ENCODE results near the gene FKBP1A.

Gene FKBP1A

DNA sequence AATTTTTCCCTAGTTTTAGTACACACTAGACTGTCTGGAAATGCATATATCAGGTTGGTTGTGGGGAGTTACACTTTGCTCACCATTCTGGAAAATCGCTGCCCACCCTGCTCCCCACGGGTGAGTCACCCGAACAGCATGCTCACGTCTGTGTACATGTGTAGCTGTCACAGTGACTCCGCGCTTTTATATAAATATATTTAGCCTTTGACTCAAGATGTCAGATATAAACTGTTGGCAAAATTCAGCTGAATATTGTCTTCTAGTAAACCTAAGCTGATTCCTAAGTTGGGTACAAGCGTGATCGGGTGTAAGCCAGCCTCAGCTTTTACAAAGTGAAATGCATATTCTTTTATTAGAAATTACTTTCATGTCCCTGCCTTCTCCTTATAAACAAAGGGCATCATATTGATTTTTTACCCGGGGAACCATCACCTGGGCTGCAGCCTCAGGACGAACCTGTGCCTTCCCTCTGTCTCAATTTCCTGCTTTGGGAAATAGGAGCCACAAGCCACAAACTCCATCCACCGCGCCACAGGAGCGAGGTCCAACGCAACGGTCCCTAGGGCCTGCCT is 68.2 kb downstream of the FKBP1A start:
- peak overlapping the region; percentile 95 for H3K27ac ChIP-seq (replicated peaks)
- no peak for DNase-seq (ENCODE audit: low read depth in 1 of 2, low spot score in 1 of 2)

GRCh38 chr20:1323830-1324597 is 68.8 kb downstream of the FKBP1A start:
- peak overlapping the region; percentile 95; the same call in 1 of the 2 replicates for H3K27ac ChIP-seq (replicated peaks)
- no peak overlapping the region for H3K4me3 ChIP-seq (replicated peaks; ENCODE audit: insufficient read depth, low read length)
- no peak for TF ChIP-seq GABPA (IDR thresholded peaks at IDR 0.05; ENCODE audit: low read depth)
- no peak for TF ChIP-seq REST (IDR thresholded peaks at IDR 0.05; ENCODE audit: insufficient replicate concordance, low read depth)
- TF ChIP-seq, protein P1, sequence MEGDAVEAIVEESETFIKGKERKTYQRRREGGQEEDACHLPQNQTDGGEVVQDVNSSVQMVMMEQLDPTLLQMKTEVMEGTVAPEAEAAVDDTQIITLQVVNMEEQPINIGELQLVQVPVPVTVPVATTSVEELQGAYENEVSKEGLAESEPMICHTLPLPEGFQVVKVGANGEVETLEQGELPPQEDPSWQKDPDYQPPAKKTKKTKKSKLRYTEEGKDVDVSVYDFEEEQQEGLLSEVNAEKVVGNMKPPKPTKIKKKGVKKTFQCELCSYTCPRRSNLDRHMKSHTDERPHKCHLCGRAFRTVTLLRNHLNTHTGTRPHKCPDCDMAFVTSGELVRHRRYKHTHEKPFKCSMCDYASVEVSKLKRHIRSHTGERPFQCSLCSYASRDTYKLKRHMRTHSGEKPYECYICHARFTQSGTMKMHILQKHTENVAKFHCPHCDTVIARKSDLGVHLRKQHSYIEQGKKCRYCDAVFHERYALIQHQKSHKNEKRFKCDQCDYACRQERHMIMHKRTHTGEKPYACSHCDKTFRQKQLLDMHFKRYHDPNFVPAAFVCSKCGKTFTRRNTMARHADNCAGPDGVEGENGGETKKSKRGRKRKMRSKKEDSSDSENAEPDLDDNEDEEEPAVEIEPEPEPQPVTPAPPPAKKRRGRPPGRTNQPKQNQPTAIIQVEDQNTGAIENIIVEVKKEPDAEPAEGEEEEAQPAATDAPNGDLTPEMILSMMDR (IDR thresholded peaks at IDR 0.05; ENCODE audit: insufficient read depth, low read length), result no peak
- TF ChIP-seq POLR2AphosphoS5 (IDR thresholded peaks at IDR 0.05; ENCODE audit: low read depth), result no peak
- no peak for TF ChIP-seq SPI1 (IDR thresholded peaks at IDR 0.05; ENCODE audit: borderline replicate concordance, low read depth)

More for the DNA sequence above, 68.2 kb downstream of the FKBP1A start:
- no peaks in the 10 kb centered on the region for H3K27me3 ChIP-seq (ENCODE audit: insufficient read depth, poor library complexity, severe bottlenecking)
- H3K4me3 ChIP-seq (replicated peaks; ENCODE audit: insufficient read depth, low read length), result peak overlapping the region; percentile 67
- no peak for TF ChIP-seq POLR2AphosphoS5 (IDR thresholded peaks at IDR 0.05; ENCODE audit: low read depth)
- no peak for TF ChIP-seq REST (IDR thresholded peaks at IDR 0.05; ENCODE audit: insufficient replicate concordance, low read depth)
- TF ChIP-seq SPI1 (IDR thresholded peaks at IDR 0.05; ENCODE audit: borderline replicate concordance, low read depth), result no peak
- TF ChIP-seq, protein P1 (IDR thresholded peaks at IDR 0.05; ENCODE audit: insufficient read depth, low read length), result no peak
- TF ChIP-seq GABPA (IDR thresholded peaks at IDR 0.05; ENCODE audit: low read depth), result no peak

DNA sequence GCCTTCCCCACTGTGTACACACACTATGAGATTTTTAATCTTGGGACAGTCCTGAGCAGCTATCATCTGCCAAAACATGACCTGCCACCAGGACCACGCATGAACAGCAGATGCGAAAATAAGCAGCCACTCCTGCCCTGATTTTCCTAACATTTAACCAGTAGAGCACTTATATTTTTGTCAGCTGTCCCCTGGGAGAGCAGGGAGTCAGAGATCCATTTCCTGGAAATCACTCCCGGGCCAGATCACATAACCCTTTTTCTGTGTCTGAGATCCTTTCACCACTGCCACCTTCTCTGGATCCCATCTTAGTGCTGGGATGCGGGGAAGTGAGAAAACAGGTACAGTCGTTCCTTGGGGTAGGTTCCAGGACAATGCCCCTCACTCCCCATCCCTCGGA is 69.6 kb downstream of the FKBP1A start:
- TF ChIP-seq SPI1 (IDR thresholded peaks at IDR 0.05; ENCODE audit: borderline replicate concordance, low read depth) (no peak), POLR2AphosphoS5 (IDR thresholded peaks at IDR 0.05; ENCODE audit: low read depth) (no peak), REST (IDR thresholded peaks at IDR 0.05; ENCODE audit: insufficient replicate concordance, low read depth) (no peak), GABPA (IDR thresholded peaks at IDR 0.05; ENCODE audit: low read depth) (no peak)
- TF ChIP-seq, protein P1 (IDR thresholded peaks at IDR 0.05; ENCODE audit: insufficient read depth, low read length), result no peak
- no peak overlapping the region for H3K27ac ChIP-seq (replicated peaks)
- DNase-seq (ENCODE audit: low read depth in 1 of 2, low spot score in 1 of 2), result no peak
- H3K27me3 ChIP-seq (ENCODE audit: insufficient read depth, poor library complexity, severe bottlenecking), result no peaks in the 10 kb centered on the region
- no peak overlapping the region for H3K4me3 ChIP-seq (replicated peaks; ENCODE audit: insufficient read depth, low read length)

More at GRCh38 chr20:1323830-1324597, 68.8 kb downstream of the FKBP1A start:
- DNase-seq (ENCODE audit: low read depth in 1 of 2, low spot score in 1 of 2), result no peak
- no peaks in the 10 kb centered on the region for H3K27me3 ChIP-seq (ENCODE audit: insufficient read depth, poor library complexity, severe bottlenecking)
